Measurements from ENCODE around the gene BCAS3.

GRCh38 chr17:61380836-61381525 is 703.3 kb downstream of the BCAS3 start:
- TF ChIP-seq CTCF (conservative IDR thresholded peaks at IDR 0.05; ENCODE audit: low read length) (no peak), EZH2phosphoT487 (IDR thresholded peaks at IDR 0.05; ENCODE audit: borderline replicate concordance, low read depth, low read length) (no peak)
